NCI-H2107 (cell line): ENCODE results near the gene PRKN.
"Not testable (repeated sequence)": the region's sequence is repeated elsewhere in the genome, so short reads cannot be mapped to it uniquely, and the experiment has no call there.

Experiments used
- DNase-seq: peaks from one replicate; lab custom pipeline; 2025; lab: John Stamatoyannopoulos, UW

The PRKN gene

GRCh38 chr6:162532283-162533008 is 195.1 kb downstream of the PRKN start:
- DNase-seq = no peak

DNA sequence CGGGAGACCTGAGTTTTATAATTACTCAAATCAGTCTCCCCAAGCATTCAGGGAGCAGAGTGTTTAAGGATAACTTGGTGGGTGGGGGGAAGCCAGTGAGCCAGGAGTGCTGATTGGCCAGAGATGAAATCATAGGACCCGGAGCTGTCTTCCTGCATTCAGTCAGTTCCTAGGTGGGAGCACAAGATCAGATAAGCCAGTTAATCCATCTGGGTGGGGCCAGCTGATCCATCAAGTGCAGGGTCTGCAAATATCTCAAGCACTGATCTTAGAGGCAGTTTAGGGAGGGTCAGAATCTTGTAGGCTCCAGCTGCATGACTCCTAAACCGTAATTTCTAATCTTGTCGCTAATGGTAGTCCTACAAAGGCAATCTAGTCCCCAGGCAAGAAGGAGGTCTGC is 196.2 kb downstream of the PRKN start:
- not testable (repeated sequence) for DNase-seq

GRCh38 chr6:162528538-162528937 is 199.0 kb downstream of the PRKN start:
- DNase-seq = no peak

DNA sequence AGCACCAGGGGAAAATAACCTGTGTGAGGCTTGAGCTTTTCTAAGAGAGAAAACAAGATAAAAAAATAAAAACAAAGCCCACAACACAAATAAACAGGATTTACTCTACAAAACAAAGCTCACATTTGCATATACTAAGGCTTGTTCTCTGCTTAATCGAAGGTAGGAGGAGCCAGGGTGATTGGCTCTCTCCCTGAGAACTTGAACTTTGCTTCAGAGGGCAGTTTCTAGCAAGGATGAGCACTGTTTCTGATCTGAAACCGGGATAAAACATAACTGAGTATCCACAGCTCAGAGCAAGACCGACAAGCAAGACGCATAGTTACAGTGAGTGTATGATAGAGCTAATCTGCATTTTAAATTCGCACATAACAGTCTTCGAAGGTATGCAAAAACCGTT is 200.6 kb downstream of the PRKN start:
- DNase-seq = no peak

GRCh38 chr6:162525181-162525580 is 202.4 kb downstream of the PRKN start:
- DNase-seq = no peak

DNA sequence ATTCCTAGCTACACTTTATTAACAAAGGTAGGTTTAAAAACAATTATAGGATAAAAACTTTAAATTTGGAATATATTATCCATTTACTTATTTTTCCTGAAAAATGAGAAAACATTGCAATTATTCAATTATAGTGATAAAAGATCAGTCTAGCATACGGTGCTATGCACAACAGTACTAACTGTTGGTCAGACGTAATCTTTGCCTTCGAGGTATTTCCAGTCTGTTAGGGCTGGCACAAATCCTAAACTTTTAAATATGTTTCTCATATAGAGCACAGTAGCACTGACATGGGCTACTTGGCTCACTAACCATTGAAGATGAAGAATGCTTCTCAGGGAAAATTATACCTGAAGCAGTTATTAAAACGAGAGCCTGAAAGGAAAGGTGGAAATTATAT is 214.8 kb downstream of the PRKN start:
- no peak for DNase-seq

DNA sequence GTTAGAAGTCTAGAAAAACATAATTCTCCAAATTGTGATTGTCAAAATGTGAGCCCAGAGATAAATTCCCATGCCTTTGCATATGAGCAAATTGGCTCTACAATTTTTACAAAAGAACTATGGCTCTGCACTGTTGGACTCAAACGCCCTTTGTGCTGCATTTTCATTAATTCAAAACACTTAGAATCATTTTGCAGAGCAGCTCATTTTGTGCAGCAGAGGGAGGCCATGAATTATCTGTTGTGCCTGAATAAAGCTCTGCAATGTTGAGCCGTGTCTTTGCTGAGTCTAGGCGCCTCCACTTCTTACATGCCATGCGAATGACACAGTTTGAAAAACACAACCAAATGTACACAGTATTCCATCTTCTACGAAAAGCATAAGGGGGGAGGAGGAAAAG is 230.2 kb downstream of the PRKN start:
- no peak for DNase-seq

- DNase-seq = no peak
Observed at GRCh38 chr6:162493917-162494316, 233.6 kb downstream of the PRKN start.

DNA sequence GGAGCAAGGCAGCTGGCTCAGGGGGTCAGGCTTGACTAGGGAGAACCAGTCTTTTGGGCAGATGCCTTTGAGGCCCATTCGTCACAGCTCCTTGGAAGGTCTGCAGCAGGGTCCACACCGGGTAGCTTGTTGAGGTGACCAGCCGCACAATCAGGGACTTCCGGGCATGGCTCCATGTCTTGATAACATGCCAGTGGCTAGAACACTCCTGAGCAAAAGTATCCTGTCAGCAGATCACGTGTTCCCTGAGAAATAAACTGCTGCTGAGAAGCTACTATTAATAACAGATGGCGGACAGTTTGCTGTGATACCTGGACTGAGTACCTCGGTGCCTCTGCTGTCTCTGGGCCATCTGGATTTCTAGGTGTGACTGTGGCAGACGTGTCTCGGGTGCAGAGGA is 235.9 kb downstream of the PRKN start:
- no peak for DNase-seq

DNA sequence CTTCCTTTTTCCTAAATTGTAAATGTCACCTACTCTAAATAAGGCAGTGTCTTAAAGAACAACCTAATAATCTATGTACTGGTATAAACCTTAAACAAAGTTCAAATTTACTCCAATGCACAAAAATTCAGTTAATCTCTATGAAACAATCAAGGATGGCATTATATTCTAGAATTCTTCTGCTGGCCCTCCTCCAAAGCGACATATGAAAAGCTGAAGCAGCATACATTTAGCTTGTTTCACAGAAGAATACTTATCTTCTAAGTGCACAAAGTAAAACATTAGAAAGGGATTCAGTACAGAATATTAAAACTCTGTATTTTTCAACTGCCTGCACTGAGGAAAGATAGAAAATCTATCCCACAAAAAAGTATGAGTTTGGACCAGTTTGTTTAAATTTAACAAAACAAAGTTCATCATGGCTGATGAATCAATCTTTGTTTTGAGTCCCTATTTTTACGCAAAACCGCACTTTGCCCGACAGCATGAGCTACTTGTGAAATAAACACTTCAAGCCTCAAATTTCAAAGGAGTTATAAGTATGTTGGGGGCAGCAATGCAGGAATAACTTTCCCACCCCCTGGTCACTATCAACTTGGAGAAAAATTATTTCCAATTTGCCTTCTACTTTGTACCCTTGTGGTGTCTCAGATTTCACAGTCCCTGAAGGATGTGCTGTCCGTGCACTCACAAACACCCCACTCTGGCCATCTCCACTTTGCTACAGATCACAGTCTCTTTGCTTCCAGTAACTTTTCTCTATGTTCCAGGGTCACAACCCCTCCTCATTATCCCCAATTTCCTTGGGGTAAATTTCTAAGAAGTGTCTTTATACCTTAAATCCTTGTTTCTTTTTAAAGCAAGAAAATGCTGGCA is 238.2 kb downstream of the PRKN start:
- DNase-seq = no peak

GRCh38 chr6:162488444-162488843 is 239.1 kb downstream of the PRKN start:
- no peak for DNase-seq

GRCh38 chr6:162485464-162485863 is 242.1 kb downstream of the PRKN start:
- no peak for DNase-seq

DNA sequence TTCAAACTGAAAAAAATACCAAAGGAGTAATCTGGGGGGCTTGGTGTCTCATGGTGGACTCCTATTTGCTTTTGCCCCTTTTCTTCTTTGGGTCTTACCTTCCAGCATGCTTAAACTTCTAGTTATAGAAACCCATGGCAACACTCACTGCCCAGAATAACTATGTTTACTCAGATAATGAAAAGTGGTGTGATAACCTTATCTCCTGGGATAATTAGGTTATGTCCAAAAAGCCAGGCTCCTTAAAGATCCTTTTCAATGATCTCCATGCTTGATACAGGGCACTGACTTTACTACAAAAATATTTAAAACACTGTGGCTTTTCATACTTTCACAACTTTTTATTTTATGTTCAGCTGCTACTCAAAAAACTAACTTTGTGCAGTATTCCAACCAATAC is 245.6 kb downstream of the PRKN start:
- no peak for DNase-seq

DNA sequence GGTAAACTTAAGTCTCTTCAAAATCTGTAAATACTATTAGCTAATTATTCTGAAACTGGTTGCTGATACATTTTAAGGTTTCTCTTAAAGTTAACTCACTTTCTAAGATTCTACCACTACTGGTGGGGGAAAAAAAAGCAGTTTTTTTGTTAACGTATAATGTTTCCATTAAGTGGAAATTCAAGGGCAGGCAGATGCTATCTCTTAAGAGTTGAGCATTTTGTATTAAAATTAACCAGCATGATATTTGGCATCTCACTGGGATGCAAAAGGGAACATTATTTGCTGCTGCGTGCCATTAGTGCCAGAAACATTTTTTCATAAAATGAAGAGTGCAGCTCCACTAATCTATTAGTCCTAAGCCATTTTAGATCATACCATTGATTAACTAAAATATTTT is 246.2 kb downstream of the PRKN start:
- no peak for DNase-seq

DNA sequence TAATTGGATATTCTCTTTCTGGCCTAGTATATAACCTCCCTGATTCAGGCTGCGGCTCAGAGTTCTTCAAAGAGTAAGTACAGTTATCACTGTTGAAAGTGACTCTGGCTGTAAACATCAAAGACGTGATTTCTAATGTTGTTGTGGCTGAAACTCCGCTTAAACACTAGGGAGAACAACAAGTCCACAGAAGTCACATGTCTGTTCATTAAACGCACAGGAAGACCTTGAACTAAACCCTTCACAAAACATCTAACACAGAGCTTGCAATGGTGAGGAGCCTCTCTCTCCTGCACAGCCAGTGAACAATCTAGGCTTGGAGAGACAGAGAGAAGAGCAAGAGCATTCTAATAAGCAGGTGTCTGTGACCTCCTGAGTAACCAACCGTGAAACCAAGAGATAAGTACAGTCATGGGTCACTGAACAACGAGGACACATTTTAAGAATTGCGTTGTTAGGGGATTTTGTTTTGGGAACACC is 249.3 kb downstream of the PRKN start:
- no peak for DNase-seq

DNA sequence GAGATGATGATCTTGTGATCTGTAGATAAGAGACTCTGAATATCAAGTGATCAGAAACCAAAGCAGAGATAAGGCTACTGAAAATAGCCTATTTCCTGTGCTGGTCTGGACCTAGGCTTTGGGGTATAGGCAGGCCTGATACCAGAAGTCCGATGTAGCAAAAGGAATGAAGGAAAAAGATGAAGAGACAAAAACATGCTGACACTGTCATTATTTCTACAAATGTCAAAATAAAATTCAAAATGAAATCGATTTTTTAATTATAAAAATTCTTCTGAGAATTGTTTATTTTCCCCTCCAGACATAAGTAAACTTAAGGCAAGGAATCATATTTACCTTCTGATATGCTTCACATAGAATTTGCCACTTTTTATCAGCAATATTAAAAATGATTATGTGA is 252.8 kb downstream of the PRKN start:
- DNase-seq = no peak

GRCh38 chr6:162471842-162472241 is 255.7 kb downstream of the PRKN start:
- DNase-seq = no peak

DNA sequence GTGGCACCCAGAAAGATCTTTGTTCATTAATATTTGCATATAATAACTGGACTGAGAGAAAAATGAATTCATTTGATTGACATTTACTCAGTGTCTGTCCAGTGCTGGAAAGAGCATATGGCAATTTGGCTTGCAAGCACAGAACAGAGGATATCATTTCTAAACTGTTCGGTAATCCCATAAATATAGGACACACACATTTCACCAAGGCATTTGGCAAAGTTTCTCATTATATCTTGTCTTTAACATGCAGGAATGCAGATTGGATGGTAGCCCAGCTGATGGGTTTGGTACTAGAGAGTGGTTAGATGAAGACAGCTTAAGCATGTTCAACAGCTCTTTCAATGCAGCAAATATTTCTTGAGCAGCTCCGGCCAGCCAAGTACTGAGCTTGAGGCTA is 259.2 kb downstream of the PRKN start:
- DNase-seq = no peak

DNA sequence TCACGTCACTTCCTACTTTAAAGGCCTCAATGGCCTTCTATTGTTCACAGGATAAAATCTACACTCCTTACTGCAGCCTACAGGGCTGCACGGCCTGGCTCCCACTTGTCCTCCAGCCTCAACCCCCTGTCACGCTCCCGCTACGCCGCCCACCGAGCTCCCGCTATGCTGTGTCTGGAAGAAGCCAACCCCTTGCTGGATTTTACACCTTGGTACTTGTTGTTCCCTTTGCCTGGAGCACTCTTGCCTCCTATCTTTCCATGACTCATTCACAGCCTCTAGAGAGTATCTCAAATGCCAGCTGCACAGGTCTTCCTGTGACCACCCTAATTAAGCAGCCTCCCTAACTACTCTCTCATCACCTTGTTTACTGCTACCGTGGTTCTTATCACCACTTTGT is 259.9 kb downstream of the PRKN start:
- DNase-seq = no peak

DNA sequence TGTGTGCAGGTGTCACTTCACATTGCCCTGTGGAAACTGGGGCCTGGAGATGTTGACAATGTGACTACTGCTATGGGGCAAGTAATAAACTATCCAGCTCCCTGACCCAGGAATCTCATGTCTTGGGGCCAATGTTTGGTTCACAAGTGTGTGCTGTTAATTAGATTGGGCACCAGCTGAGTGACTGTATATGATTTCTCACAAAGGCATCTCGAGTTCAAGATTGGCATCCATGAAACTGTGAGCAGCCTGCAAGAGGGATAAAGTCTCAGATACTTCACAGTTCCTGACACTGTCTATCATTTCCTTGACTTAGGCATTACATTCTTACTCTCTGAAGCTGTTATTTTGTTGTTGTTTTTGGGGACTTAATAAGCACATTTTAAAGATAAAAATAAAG is 264.0 kb downstream of the PRKN start:
- no peak for DNase-seq

DNA sequence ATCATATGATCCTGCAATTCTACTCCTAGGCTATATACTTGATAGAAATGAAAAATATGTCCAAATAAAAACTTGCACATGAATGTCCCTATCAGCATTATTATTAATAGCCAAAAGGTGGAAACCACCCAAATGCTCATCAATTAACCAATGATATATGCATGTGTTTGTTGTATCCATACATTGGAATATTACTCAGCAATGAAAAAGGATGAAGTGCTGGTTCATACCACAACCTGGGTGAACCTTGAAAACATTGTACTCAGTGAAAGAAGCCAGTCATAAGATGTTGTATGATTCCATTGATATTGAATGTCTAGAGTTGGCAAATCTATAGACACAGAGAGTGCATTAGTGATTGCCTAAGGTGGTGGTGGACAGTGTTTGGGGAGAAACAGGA is 267.6 kb downstream of the PRKN start:
- no peak for DNase-seq

DNA sequence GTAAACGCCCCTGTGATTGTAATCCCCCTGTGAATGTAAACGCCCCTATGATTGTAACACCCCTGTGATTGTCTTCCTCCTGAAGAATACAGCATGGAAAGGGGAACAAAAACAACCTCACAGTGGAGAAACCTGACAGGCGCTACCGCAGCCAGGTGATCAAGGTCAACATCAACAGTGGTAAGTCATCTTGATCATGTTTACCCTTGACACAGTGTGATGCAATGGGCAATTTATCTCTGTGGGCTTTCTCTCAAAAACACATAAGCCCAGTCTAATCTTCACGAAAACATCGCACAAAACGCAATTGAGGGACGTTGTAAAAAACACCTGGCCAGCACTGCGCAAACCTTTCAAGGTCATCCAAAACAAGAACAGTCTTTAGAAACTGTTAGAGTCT is 277.2 kb downstream of the PRKN start:
- DNase-seq = no peak

DNA sequence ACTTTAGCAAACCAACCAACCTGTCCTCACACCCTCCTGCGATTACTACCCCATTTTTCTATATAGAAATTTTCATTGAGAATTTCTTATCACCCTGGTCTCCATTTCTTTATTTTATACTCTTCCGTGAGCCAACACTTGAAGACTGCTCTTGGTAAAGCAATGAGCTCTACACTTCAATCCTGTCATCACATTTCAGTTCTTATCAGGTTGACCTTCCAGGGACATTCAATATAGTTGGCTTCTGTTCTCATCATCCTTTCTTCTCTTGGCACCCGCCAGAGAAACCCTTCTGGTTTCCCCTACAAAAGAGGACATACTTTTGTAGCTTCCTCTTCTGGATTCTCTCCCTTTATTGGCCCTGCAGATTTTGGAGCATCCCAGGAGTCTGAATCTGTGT is 279.3 kb downstream of the PRKN start:
- DNase-seq = no peak
